Hepatocyte (in vitro differentiated cells): ENCODE measurements around the gene SATB2. TPM values are rescaled to one million over a fixed set of nuclear protein-coding genes. Genes with fewer than 3 reads are reported as not detected.

Experiments
- DNase-seq: peaks from one replicate; pipeline ENCODE4 v3.0.0-alpha.2; 2016; ENCODE audit warnings: low spot score
- H2AFZ ChIP-seq: fragments of 200-600 bp; sonication (generic); 2 replicates; pipeline ENCODE4 v1.6.0; 2016; ENCODE audit warnings: antibody characterized with exemption, mild to moderate bottlenecking
- H3K27ac ChIP-seq: fragments of 200-600 bp; sonication (generic); 2 replicates; pipeline ENCODE4 v1.5.1; 2016; ENCODE audit warnings: mild to moderate bottlenecking
- H3K27me3 ChIP-seq: fragments of 200-600 bp; sonication (generic); 2 replicates; pipeline ENCODE4 v1.6.1; 2016
- H3K36me3 ChIP-seq: fragments of 200-600 bp; sonication (generic); replicated peaks from 2 replicates; pipeline ENCODE4 v1.5.1; 2016; ENCODE audit warnings: low read depth; ENCODE audit not compliant: insufficient read depth
- H3K4me1 ChIP-seq: fragments of 200-600 bp; sonication (generic); 2 replicates; pipeline ENCODE4 v1.5.1; 2016; ENCODE audit warnings: mild to moderate bottlenecking, moderate library complexity; ENCODE audit not compliant: insufficient read depth
- H3K4me2 ChIP-seq: fragments of 200-600 bp; sonication (generic); 2 replicates; pipeline ENCODE4 v1.6.0; 2016
- H3K4me3 ChIP-seq: fragments of 200-600 bp; sonication (generic); 2 replicates; pipeline ENCODE4 v1.5.1; 2016; ENCODE audit warnings: mild to moderate bottlenecking
- H3K79me2 ChIP-seq: fragments of 200-600 bp; sonication (generic); 2 replicates; pipeline ENCODE4 v1.6.0; 2017; ENCODE audit warnings: mild to moderate bottlenecking
- H3K9me2 ChIP-seq: fragments of 200-600 bp; sonication (generic); replicated peaks from 2 replicates; pipeline ENCODE4 v1.6.0; 2017; ENCODE audit warnings: mild to moderate bottlenecking; ENCODE audit not compliant: insufficient read depth
- H3K9me3 ChIP-seq: fragments of 200-600 bp; sonication (generic); 2 replicates; pipeline ENCODE4 v1.5.1; 2016; ENCODE audit warnings: low read depth, mild to moderate bottlenecking
- H4K20me1 ChIP-seq: fragments of 200-600 bp; sonication (generic); 2 replicates; pipeline ENCODE4 v1.6.0; 2016; ENCODE audit warnings: mild to moderate bottlenecking; ENCODE audit not compliant: insufficient read depth, poor library complexity, severe bottlenecking
- CTCF ChIP-seq: fragments of 200-600 bp; sonication (generic); IDR thresholded peaks from 2 replicates; pipeline ENCODE4 v1.5.1; 2016; ENCODE audit warnings: antibody characterized with exemption, mild to moderate bottlenecking; ENCODE audit not compliant: poor library complexity
- EZH2 ChIP-seq: fragments of 200-600 bp; sonication (generic); IDR thresholded peaks from 2 replicates; pipeline ENCODE4 v1.6.1; 2016; ENCODE audit warnings: antibody characterized with exemption, mild to moderate bottlenecking, borderline replicate concordance
- EZH2phosphoT487 ChIP-seq: fragments of 200-600 bp; sonication (generic); IDR thresholded peaks from one replicate; pipeline ENCODE4 v1.6.1; 2018; ENCODE audit warnings: antibody characterized with exemption, mild to moderate bottlenecking, low read depth, moderate library complexity; ENCODE audit not compliant: unreplicated experiment, severe bottlenecking
- WGBS: methylation state at CpG from one replicate; pipeline ENCODE4 v1.1.6; 2016; ENCODE audit warnings: low lambda C conversion rate; ENCODE audit errors: missing lambda C conversion rate; 5-methylcytosine and 5-hydroxymethylcytosine counted together
- polyA plus RNA-seq: library from polyadenylated mRNA; unstranded; fragments of >200 nt; fragmentation: Nextera tagmentation; extraction: Ambion mirVana; gene quantifications from 2 replicates; pipeline ENCODE4 v1.2.1, GENCODE V29; 2016
- total RNA-seq: library from RNA; depleted of rRNA; stranded (reverse); fragments of >200 nt; gene quantifications from 2 replicates; pipeline ENCODE4 v1.2.3, GENCODE V29; 2014

SATB2 gene
- total and polyA plus RNA-seq, 2 experiments from 2014 or later: 1.9 to 8.7 TPM

- Histone ChIP-seq H3K9me2 (no peaks in the 10 kb centered on the region), H4K20me1 (no peaks in the 10 kb centered on the region), H3K4me2 (peak overlapping the region; percentile 96), H3K27me3 (peaks cover 96% of the 10 kb centered on the region), H3K9me3 (no peaks in the 10 kb centered on the region), H3K4me3 (no peak overlapping the region), H3K79me2 (no peaks in the 10 kb centered on the region), H3K27ac (no peak overlapping the region), H3K4me1 (peaks cover 25% of the 10 kb centered on the region), H3K36me3 (no peaks in the 10 kb centered on the region), H2AFZ (peak overlapping the region; percentile 86)
- TF ChIP-seq EZH2phosphoT487: peak; percentile 69
- no peak for TF ChIP-seq CTCF
- peak; percentile 95 for TF ChIP-seq EZH2
- WGBS: 6% methylated on average over 46 of the region's 46 CpGs
- no peak for DNase-seq
These were observed 7.0 kb upstream of the SATB2 start for GRCh38 chr2:199464606-199465352.

GRCh38 chr2:199463708-199464605, 6.2 kb upstream of the SATB2 start:
- H3K9me3 ChIP-seq: no peaks in the 10 kb centered on the region
- peaks cover 88% of the 10 kb centered on the region for H3K27me3 ChIP-seq
- WGBS: 5% methylated on average over 62 of the region's 64 CpGs
- DNase-seq: peak; percentile 16
- peaks cover 23% of the 10 kb centered on the region for H3K4me1 ChIP-seq
- no peak overlapping the region for H3K27ac ChIP-seq
- no peaks in the 10 kb centered on the region for H3K9me2 ChIP-seq
- H4K20me1 ChIP-seq: no peaks in the 10 kb centered on the region
- H3K36me3 ChIP-seq: no peaks in the 10 kb centered on the region
- H3K4me2 ChIP-seq: peak overlapping the region; percentile 96
- H3K79me2 ChIP-seq: no peaks in the 10 kb centered on the region
- H2AFZ ChIP-seq: peak overlapping the region; percentile 86
- H3K4me3 ChIP-seq: peak overlapping the region; percentile 52
- TF ChIP-seq EZH2phosphoT487 (no peak), EZH2 (no peak), CTCF (no peak)

GRCh38 chr2:199462956-199463692, 5.4 kb upstream of the SATB2 start:
- Histone ChIP-seq H2AFZ (peak overlapping the region; percentile 86), H3K9me3 (no peaks in the 10 kb centered on the region), H4K20me1 (no peaks in the 10 kb centered on the region), H3K36me3 (no peaks in the 10 kb centered on the region), H3K79me2 (no peaks in the 10 kb centered on the region), H3K9me2 (no peaks in the 10 kb centered on the region), H3K27me3 (peaks cover 79% of the 10 kb centered on the region), H3K27ac (no peak overlapping the region), H3K4me2 (peak overlapping the region; percentile 96), H3K4me3 (peak overlapping the region; percentile 52), H3K4me1 (peaks cover 18% of the 10 kb centered on the region)
- TF ChIP-seq EZH2: peak; percentile 15
- peak; percentile 46 for TF ChIP-seq EZH2phosphoT487
- TF ChIP-seq CTCF: peak; percentile 92
- DNase-seq: peak; percentile 85
- 2% methylated on average over 59 of the region's 63 CpGs for WGBS
